ENCODE measurements around the gene CCNG1.
"Not testable (repeated sequence)": the region's sequence is repeated elsewhere in the genome, so short reads cannot be mapped to it uniquely, and the experiment has no call there.

Gene CCNG1

GRCh38 chr5:163436515-163436914, 880 bp upstream of the CCNG1 start:
- DNase-seq, result no peak
- in situ Hi-C loops (cut with HindIII; ENCODE audit: low pct_ligation_motif_present, low pct_unique_long_range_greater_than_20kb, low sequenced_read_pairs), result no loop called here

- DNase-seq, result no peak
- in situ Hi-C loops (cut with HindIII; ENCODE audit: low pct_ligation_motif_present, low pct_unique_long_range_greater_than_20kb, low sequenced_read_pairs), result no loop called here
Observed at GRCh38 chr5:163437011-163437308, 435 bp upstream of the CCNG1 start.

GRCh38 chr5:163439092-163439425, 1.7 kb downstream of the CCNG1 start:
- in situ Hi-C loops (cut with HindIII; ENCODE audit: low pct_ligation_motif_present, low pct_unique_long_range_greater_than_20kb, low sequenced_read_pairs), result no loop called here
- DNase-seq, result peak; percentile 18

DNA sequence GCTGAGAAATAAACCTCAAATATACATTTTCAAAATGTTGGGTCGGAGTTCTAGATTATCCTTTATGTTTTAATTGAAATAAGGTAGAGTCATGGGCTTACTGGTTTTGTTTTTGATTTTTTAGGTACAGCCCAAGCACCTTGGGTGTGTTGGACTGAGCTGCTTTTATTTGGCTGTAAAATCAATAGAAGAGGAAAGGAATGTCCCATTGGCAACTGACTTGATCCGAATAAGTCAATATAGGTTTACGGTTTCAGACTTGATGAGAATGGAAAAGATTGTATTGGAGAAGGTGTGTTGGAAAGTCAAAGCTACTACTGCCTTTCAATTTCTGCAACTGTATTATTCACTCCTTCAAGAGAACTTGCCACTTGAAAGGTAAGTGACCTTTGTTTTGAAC, 3.6 kb downstream of the CCNG1 start:
- no peak for DNase-seq
- in situ Hi-C loops (cut with HindIII; ENCODE audit: low pct_ligation_motif_present, low pct_unique_long_range_greater_than_20kb, low sequenced_read_pairs), result no loop called here

DNA sequence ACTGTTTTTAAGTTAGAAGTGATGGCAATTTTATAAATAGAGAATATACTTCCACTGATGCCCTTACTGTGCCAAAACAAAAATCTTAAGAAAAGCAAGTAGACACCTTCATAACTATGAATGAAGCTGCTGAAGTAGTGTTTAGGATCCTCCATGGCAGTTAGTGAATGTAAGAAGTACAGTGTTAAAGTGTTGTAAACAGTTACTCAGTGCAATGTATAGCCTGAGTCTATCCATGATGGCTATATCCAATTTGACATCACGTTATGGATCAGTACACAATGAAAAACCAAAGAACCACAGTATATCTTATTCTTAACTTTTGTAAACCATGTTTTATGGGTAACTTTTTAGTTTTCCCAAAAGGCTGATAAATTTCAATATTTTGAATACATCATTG, 7.1 kb downstream of the CCNG1 start:
- no peak for DNase-seq
- in situ Hi-C loops (cut with HindIII; ENCODE audit: low pct_ligation_motif_present, low pct_unique_long_range_greater_than_20kb, low sequenced_read_pairs), result no loop called here

GRCh38 chr5:163445345-163445744, 8.0 kb downstream of the CCNG1 start:
- DNase-seq, result no peak
- in situ Hi-C loops (cut with HindIII; ENCODE audit: low pct_ligation_motif_present, low pct_unique_long_range_greater_than_20kb, low sequenced_read_pairs), result no loop called here

GRCh38 chr5:163447191-163447590, 9.8 kb downstream of the CCNG1 start:
- in situ Hi-C loops (cut with HindIII; ENCODE audit: low pct_ligation_motif_present, low pct_unique_long_range_greater_than_20kb, low sequenced_read_pairs), result no loop called here
- no peak for DNase-seq

GRCh38 chr5:163447875-163448274, 10.5 kb downstream of the CCNG1 start:
- no peak for DNase-seq
- in situ Hi-C loops (cut with HindIII; ENCODE audit: low pct_ligation_motif_present, low pct_unique_long_range_greater_than_20kb, low sequenced_read_pairs), result no loop called here

DNA sequence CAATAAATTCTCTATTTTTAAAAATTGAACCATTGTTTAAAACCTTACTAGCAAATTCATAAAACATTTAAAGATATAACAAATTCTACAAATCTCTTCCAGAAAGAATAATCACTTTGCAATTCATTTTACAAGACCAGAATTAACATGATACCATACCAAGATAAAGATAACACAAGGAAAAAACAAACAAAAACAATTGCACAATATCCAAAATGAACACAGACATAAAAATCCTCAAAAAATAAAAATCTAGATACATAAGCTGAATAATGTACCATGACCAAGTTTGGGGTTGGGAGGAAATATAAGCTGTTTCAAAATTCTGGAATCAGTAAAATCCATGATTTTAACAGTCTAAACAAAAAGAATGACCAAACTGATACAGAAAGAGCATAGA, 11.1 kb downstream of the CCNG1 start:
- in situ Hi-C loops (cut with HindIII; ENCODE audit: low pct_ligation_motif_present, low pct_unique_long_range_greater_than_20kb, low sequenced_read_pairs), result no loop called here
- DNase-seq, result no peak

- in situ Hi-C loops (cut with HindIII; ENCODE audit: low pct_ligation_motif_present, low pct_unique_long_range_greater_than_20kb, low sequenced_read_pairs), result no loop called here
- DNase-seq, result no peak
Observed at GRCh38 chr5:163451489-163451888, 14.1 kb downstream of the CCNG1 start.

- DNase-seq, result no peak
- in situ Hi-C loops (cut with HindIII; ENCODE audit: low pct_ligation_motif_present, low pct_unique_long_range_greater_than_20kb, low sequenced_read_pairs), result no loop called here
Observed at GRCh38 chr5:163453705-163454104, 16.3 kb downstream of the CCNG1 start.

GRCh38 chr5:163455406-163455805, 18.0 kb downstream of the CCNG1 start:
- in situ Hi-C loops (cut with HindIII; ENCODE audit: low pct_ligation_motif_present, low pct_unique_long_range_greater_than_20kb, low sequenced_read_pairs); DNase-seq: not testable (repeated sequence)

DNA sequence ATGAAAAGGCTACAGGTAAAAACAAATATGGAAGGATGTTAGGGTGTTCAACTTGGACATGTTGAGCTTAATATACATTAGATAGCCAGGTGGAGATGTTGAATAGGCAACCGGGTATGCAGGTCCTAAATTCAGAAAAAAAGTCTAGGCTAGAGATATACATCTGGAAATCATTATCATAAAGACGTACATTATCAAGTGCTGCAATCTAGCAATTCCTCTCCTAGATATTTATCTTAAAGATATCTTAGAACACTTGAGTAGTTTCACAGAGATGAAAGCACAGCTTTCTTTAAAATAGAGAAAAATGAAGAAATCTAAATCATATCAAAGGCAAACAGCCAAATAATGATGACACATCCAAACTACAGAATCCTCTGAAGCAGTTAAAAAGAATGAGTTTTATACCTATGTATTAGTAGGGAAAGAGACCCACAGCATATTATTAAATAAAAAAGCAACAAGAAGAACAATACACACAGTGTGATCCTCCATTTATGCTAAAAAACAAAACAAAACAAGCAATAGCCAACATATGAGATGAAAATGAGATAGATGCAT, 18.7 kb downstream of the CCNG1 start:
- in situ Hi-C loops (cut with HindIII; ENCODE audit: low pct_ligation_motif_present, low pct_unique_long_range_greater_than_20kb, low sequenced_read_pairs), result no loop called here
- DNase-seq, result no peak

DNA sequence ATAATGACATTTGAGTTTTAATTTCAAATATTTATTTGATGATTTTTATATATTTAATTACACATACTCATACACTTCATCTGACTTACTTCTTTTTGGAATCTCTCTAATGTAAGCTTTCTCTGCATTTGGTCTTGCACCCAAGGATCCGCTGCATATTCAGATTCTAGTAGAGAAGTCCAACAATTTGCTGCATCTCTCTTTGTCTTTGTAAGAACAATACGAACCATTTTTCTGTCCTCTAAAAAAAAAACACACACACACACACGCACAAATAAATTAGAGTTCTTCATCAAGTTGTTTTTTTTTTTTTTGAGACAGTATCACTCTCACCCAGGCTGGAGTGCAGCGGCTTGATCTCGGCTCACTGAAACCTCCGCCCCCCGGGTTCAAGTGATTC, 19.4 kb downstream of the CCNG1 start:
- in situ Hi-C loops (cut with HindIII; ENCODE audit: low pct_ligation_motif_present, low pct_unique_long_range_greater_than_20kb, low sequenced_read_pairs), result no loop called here
- DNase-seq, result no peak

DNA sequence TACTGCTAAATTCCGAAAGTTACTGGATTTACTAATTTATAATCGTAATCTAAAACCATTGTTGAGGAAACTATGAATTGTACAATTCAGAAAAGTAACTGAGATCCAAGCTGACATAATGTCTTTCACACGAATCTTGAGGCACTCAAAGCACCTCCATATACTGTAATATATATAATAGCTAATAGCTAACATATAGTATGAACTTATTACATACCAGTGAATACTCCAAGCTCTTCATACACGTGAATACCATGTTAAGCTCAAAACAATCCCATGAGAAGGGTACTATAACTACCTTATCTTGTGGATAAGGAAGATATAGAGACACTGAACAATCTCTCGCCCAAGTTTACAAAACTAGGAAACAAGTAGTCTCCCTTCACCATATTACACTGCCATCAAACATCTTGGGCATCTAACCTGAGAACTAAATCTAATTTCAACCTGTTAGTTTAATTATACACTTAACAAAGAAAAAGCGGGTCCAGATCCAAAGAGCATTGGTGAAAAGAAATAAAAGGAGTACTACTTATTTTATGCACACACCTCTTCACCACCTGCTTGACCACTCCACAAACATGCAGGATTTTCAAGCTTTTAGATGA, 21.5 kb downstream of the CCNG1 start:
- in situ Hi-C loops (cut with HindIII; ENCODE audit: low pct_ligation_motif_present, low pct_unique_long_range_greater_than_20kb, low sequenced_read_pairs), result no loop called here
- no peak for DNase-seq

GRCh38 chr5:163459462-163459818, 22.0 kb downstream of the CCNG1 start:
- peak; percentile 33 for DNase-seq
- in situ Hi-C loops (cut with HindIII; ENCODE audit: low pct_ligation_motif_present, low pct_unique_long_range_greater_than_20kb, low sequenced_read_pairs), result no loop called here

- peak; percentile 97 for DNase-seq
- in situ Hi-C loops (cut with HindIII; ENCODE audit: low pct_ligation_motif_present, low pct_unique_long_range_greater_than_20kb, low sequenced_read_pairs), result no loop called here
Observed at GRCh38 chr5:163459819-163460561, 22.6 kb downstream of the CCNG1 start, which contains the start of gene NUDCD2. NUDCD2 (minus strand) TSS chr5:163460102; CDS start chr5:163460050, 52 bp downstream.

DNA sequence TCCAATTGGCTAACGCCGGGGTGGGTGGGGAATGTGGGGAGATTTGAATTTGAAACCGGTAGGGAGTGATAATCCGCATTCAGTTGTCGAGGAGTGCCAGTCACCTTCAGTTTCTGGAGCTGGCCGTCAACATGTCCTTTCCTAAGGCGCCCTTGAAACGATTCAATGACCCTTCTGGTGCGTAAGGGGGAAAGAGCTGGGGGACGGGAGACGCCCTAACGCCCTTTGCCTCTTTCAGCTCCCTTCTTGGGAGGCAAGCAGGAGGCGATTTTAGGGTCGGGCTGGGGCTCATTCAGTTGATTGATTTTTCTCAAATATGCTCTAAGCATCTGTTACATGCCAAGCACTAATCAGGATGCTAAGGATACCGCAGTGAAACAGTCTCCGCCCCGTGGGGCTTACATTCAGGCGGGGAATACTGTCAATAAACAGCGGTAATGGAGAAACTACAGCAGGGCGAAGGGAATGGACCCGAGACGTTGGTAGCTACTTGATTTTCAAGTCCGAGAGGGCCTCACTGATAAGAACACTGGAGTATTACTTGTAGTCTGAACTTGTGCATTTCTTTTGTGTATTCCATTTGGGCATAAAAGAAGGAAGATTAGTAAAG, 23.3 kb downstream of the CCNG1 start, which contains the start of gene HMMR:
Gene HMMR (plus strand): TSS at position 71 of the 610 bp plus-strand sequence. CDS start 61 bp downstream, at position 132.
- peak; percentile 29 for DNase-seq
- in situ Hi-C loops (cut with HindIII; ENCODE audit: low pct_ligation_motif_present, low pct_unique_long_range_greater_than_20kb, low sequenced_read_pairs), result no loop called here

DNA sequence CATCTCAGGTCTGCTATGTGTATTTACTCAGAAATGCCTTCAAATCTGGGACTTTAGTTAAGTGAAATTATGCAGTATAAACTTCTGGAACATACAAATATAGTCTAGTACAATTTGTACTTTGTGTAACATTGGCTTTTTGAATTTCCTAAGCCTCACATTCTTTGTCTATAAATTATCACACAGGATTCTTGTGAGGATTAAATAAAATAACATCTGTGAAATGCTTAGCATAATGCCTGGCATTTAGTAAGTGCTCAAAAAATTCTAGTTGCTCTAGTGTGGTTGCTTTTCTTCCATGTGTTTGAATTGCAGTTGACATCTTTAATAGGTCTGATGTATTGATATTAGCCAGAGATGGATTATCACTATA, 25.7 kb downstream of the CCNG1 start:
- DNase-seq, result no peak
- in situ Hi-C loops (cut with HindIII; ENCODE audit: low pct_ligation_motif_present, low pct_unique_long_range_greater_than_20kb, low sequenced_read_pairs), result no loop called here

DNA sequence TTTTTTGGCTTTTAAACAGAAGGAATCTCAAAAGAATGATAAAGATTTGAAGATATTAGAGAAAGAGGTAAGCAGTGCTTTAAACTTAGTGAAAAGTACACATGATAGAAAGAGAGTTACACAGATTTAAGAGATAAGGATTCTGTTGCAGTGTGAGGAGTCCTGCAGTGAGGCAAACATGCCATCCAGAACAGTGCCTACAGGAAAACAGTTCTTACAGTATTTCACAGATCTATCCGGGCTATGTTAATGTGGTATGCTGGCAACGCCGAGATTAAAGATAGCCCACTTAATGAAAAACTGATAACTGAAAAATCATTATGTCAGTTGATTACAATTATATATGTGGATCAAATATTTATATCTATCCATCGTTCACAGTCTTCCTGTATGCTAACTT, 30.3 kb downstream of the CCNG1 start:
- in situ Hi-C loops (cut with HindIII; ENCODE audit: low pct_ligation_motif_present, low pct_unique_long_range_greater_than_20kb, low sequenced_read_pairs), result no loop called here

More for the DNA sequence above, 30.3 kb downstream of the CCNG1 start:
- DNase-seq, result no peak

Data from ACHN (cell line).